ENCODE data around the gene SUSD1.

- TF ChIP-seq CTCF (IDR thresholded peaks at IDR 0.05; ENCODE audit: poor library complexity) (no peak), EZH2 (IDR thresholded peaks at IDR 0.05; ENCODE audit: borderline replicate concordance) (no peak)
Observed at GRCh38 chr9:112072721-112073638, 102.1 kb downstream of the SUSD1 start.
